PFSK-1 (cell line): ENCODE data around the gene GP1BB.

Experiments used
- FOXP2 ChIP-seq: optimal IDR thresholded peaks from 2 replicates; pipeline ENCODE3; 2011; ENCODE audit warnings: borderline replicate concordance, control low read depth, inconsistent platforms; ENCODE audit not compliant: insufficient read depth; ENCODE audit errors: extremely low read length, extremely low read depth
- POLR2AphosphoS5 ChIP-seq: IDR thresholded peaks from 2 replicates; pipeline ENCODE4 v1.6.1; 2012; ENCODE audit warnings: low read depth, mild to moderate bottlenecking, control low read depth, low read length, moderate library complexity
- SIN3A ChIP-seq: IDR thresholded peaks from 2 replicates; pipeline ENCODE4 v1.6.1; 2012; ENCODE audit warnings: mild to moderate bottlenecking, low read length, moderate library complexity, borderline replicate concordance; ENCODE audit not compliant: insufficient read depth
- TAF1 ChIP-seq: IDR thresholded peaks from 2 replicates; pipeline ENCODE4 v1.6.1; 2012; ENCODE audit warnings: low read length, control low read depth, borderline replicate concordance; ENCODE audit not compliant: insufficient read depth
- TF ChIP-seq, protein P1 (sequence below), 2 experiments: IDR thresholded peaks; 2 replicates each; pipeline versions ENCODE4 v1.6.1 to v1.8.0; 2011 to 2012; ENCODE audit warnings: low read depth in 2 of 2, low read length in 2 of 2, control low read depth in 1 of 2, inconsistent platforms in 1 of 2, mild to moderate bottlenecking in 1 of 2, moderate library complexity in 1 of 2; ENCODE audit not compliant: insufficient read depth in 1 of 2

- TF ChIP-seq POLR2AphosphoS5, result no peak
- TF ChIP-seq TAF1, result no peak
- TF ChIP-seq, protein P1, sequence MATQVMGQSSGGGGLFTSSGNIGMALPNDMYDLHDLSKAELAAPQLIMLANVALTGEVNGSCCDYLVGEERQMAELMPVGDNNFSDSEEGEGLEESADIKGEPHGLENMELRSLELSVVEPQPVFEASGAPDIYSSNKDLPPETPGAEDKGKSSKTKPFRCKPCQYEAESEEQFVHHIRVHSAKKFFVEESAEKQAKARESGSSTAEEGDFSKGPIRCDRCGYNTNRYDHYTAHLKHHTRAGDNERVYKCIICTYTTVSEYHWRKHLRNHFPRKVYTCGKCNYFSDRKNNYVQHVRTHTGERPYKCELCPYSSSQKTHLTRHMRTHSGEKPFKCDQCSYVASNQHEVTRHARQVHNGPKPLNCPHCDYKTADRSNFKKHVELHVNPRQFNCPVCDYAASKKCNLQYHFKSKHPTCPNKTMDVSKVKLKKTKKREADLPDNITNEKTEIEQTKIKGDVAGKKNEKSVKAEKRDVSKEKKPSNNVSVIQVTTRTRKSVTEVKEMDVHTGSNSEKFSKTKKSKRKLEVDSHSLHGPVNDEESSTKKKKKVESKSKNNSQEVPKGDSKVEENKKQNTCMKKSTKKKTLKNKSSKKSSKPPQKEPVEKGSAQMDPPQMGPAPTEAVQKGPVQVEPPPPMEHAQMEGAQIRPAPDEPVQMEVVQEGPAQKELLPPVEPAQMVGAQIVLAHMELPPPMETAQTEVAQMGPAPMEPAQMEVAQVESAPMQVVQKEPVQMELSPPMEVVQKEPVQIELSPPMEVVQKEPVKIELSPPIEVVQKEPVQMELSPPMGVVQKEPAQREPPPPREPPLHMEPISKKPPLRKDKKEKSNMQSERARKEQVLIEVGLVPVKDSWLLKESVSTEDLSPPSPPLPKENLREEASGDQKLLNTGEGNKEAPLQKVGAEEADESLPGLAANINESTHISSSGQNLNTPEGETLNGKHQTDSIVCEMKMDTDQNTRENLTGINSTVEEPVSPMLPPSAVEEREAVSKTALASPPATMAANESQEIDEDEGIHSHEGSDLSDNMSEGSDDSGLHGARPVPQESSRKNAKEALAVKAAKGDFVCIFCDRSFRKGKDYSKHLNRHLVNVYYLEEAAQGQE (IDR thresholded peaks at IDR 0.05; ENCODE audit: insufficient read depth in 1 of 2, low read depth in 2 of 2, low read length in 2 of 2), result no peak
- no peak for TF ChIP-seq SIN3A
- no peak for TF ChIP-seq FOXP2
These were observed 34.9 kb downstream of the GP1BB start for GRCh38 chr22:19757985-19758895.
